Lung (tissue), 12 donors: ENCODE data around the gene ITFG1. TPM values are rescaled to one million over a fixed set of nuclear protein-coding genes. Genes with fewer than 3 reads are reported as not detected.

Source experiments
- ATAC-seq: fragments of 200-7000 bp; cut with Tn5 transposase; one replicate; pipeline ENCODE4 v1.9.1; 2020; ENCODE audit warnings: moderate number of reproducible peaks; ENCODE audit not compliant: insufficient read depth, low FRiP score
- DNase-seq, 3 donors: peaks; one replicate each; pipeline ENCODE4 v3.0.0-alpha.2; 2013 to 2017
- H3K27ac ChIP-seq, 2 donors: one replicate each; pipeline ENCODE4 v1.5.1; 2013; ENCODE audit warnings: mild to moderate bottlenecking in 2 of 2, moderate library complexity in 2 of 2, control low read depth in 1 of 2, inconsistent platforms in 1 of 2, low read depth in 1 of 2, low read length in 1 of 2
- H3K27me3 ChIP-seq, 3 donors: one replicate each; pipeline ENCODE4 v1.5.1; 2013; ENCODE audit warnings: low read length in 2 of 3; ENCODE audit not compliant: control insufficient read depth in 3 of 3, insufficient read depth in 3 of 3
- H3K36me3 ChIP-seq, 4 donors: one replicate each; pipeline ENCODE4 v1.5.1; 2013; ENCODE audit warnings: low read length in 4 of 4, mild to moderate bottlenecking in 1 of 4, moderate library complexity in 1 of 4; ENCODE audit not compliant: control insufficient read depth in 4 of 4, insufficient read depth in 4 of 4
- H3K4me1 ChIP-seq, 5 donors: one replicate each; pipeline ENCODE4 v1.5.1; 2013; ENCODE audit warnings: low read length in 5 of 5, mild to moderate bottlenecking in 2 of 5, moderate library complexity in 1 of 5; ENCODE audit not compliant: control insufficient read depth in 5 of 5, insufficient read depth in 5 of 5
- H3K4me3 ChIP-seq: one replicate; pipeline ENCODE4 v1.5.1; 2013; ENCODE audit warnings: mild to moderate bottlenecking, control low read depth, moderate library complexity
- H3K9ac ChIP-seq, 2 donors: one replicate each; pipeline ENCODE4 v1.5.1; 2013; ENCODE audit warnings: low read length in 2 of 2, control low read depth in 1 of 2; ENCODE audit not compliant: insufficient read depth in 1 of 2
- H3K9me3 ChIP-seq, 4 donors: one replicate each; pipeline ENCODE4 v1.5.1; 2013; ENCODE audit warnings: low read length in 3 of 4, mild to moderate bottlenecking in 1 of 4, moderate library complexity in 1 of 4; ENCODE audit not compliant: control insufficient read depth in 4 of 4, insufficient read depth in 3 of 4
- CTCF ChIP-seq: IDR thresholded peaks from 2 replicates; pipeline ENCODE4 v1.5.1; 2012; ENCODE audit warnings: mild to moderate bottlenecking; ENCODE audit errors: control extremely low read depth, extremely low read depth
- WGBS, 2 donors: extraction: QIAGEN DNeasy Blood & Tissue Kit; methylation state at CpG; one replicate each; pipeline ENCODE4 v1.1.7; 2013; 5-methylcytosine and 5-hydroxymethylcytosine counted together
- polyA plus RNA-seq, 2 donors: library from polyadenylated mRNA; stranded (reverse); fragments of 200-250 nt; gene quantifications; one replicate each; pipeline ENCODE4 v1.2.1, GENCODE V29; 2013
- total RNA-seq, 2 donors: library from RNA; depleted of rRNA in 1 of 2; stranded (reverse); fragments of >200 nt in 1 of 2; gene quantifications; one replicate each; pipeline ENCODE4 v1.2.1, GENCODE V29; 2014 to 2021
- donor health status: control.
- donor health status: control.
- donor health status: Bipolar disorder and iron deficiency.
- donor health status: healthy.
- donor health status: DM: yes; HTN: yes; CAD: no.

ITFG1 gene
- total and polyA plus RNA-seq, 4 donors, result 13.0 to 79.4 (median 40.2) TPM

DNA sequence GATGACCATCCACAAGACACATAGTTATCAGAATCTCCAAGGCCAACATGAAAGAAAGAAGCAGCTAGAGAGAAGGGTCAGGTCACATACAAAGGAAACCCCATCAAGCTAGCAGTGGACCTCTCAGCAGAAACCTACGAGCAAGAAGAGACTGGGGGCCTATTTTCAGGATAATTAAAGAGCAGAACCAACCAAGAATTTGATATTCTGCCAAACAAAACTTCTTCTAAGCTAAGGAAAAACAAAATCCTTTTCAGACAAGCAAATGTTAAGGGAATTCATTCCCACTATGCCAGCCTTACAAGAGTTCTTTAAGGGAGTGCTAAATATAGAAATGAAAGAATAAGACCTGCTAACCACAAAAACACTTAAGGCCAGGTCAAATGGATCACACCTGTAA, 47.8 kb downstream of the ITFG1 start:
- Histone ChIP-seq H3K9me3 (no peaks in the 10 kb centered on the region), H3K27me3 (no peaks in the 10 kb centered on the region), H3K4me1 (peaks cover 0 to 9% (median 0%) of the 10 kb centered on the region in 5 donors), H3K27ac (no peak overlapping the region), H3K9ac (no peak overlapping the region), H3K4me3 (no peak overlapping the region), H3K36me3 (peaks cover 0 to 5% (median 0%) of the 10 kb centered on the region in 4 donors)
- 66 to 92% methylated on average over 1 of the region's 1 CpG for WGBS, 2 donors
- DNase-seq (no peak), ATAC-seq (no peak)
- TF ChIP-seq CTCF, result no peak

DNA sequence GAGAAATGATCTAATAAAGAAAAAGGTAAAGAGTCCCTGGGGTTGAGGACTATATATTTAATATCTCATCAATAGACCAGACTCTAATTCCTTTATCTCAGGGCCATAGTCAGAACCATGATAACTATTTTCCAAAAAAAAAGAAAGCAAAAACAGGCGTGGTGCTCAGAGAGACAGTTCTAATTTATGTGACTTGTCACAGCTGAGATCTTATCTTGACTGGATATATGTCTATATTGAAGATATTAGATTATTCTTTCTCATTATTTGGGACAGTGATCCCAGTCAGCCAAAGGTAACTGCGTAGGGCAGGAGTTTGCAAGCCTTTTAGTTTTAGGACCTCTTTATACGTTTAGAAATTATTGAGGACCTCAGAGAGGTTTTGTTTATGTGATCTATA, 52.4 kb downstream of the ITFG1 start:
- no peaks in the 10 kb centered on the region for H3K27me3 ChIP-seq
- H3K9ac ChIP-seq, result no peak overlapping the region
- no peak overlapping the region for H3K4me3 ChIP-seq
- peaks cover 0 to 9% (median 0%) of the 10 kb centered on the region in 5 donors for H3K4me1 ChIP-seq
- ATAC-seq, result no peak
- 88 to 89% methylated on average over 3 of the region's 3 CpGs for WGBS, 2 donors
- H3K36me3 ChIP-seq, result peaks cover 0 to 4% (median 0%) of the 10 kb centered on the region in 4 donors
- no peak for DNase-seq
- H3K27ac ChIP-seq, result no peak overlapping the region
- TF ChIP-seq CTCF, result no peak
- H3K9me3 ChIP-seq, result no peaks in the 10 kb centered on the region

DNA sequence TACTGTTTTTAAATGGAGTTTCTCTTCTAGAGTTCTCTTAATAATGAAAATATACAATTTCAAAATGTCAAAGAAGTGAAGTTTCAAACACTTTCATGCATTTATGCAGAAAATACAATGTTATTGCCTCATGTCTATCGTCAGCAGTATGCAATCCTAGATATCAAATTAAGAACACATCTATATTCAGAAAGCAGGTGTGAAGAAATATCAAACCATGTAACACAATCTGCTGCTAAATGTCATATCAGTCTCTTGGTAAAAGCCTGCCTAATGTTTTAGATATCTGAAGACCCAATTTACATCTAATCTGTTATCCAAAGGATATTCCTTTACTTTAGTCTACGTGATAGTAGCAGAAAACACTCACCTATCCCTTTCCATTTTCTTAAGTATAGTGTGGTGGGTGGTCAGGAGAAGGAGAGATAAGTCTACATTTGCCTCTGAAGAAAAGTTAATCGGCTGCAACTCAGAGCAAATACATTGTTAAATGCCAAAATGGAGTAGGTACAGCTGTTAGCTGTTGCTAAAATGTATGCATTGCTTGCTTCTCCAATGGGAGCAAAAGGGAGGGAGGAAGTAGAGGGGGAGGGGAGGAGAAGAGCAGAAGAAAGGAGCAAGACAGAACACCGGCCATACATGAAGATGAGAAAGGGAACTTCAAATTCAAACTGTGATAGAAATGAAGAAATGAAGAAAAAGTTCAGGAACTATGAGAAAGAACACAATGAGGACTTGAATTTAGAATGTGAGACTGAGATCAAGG, 64.9 kb downstream of the ITFG1 start:
- Histone ChIP-seq H3K36me3 (no peaks in the 10 kb centered on the region), H3K9ac (no peak overlapping the region), H3K9me3 (no peaks in the 10 kb centered on the region), H3K27ac (no peak overlapping the region), H3K4me1 (peaks cover 0 to 5% (median under 1%) of the 10 kb centered on the region in 5 donors), H3K27me3 (no peaks in the 10 kb centered on the region), H3K4me3 (no peak overlapping the region)
- 74 to 85% methylated on average over 4 of the region's 4 CpGs for WGBS, 2 donors
- DNase-seq (peak in 2 of 3 donors; percentile 12 to 34), ATAC-seq (no peak)
- TF ChIP-seq CTCF, result no peak

DNA sequence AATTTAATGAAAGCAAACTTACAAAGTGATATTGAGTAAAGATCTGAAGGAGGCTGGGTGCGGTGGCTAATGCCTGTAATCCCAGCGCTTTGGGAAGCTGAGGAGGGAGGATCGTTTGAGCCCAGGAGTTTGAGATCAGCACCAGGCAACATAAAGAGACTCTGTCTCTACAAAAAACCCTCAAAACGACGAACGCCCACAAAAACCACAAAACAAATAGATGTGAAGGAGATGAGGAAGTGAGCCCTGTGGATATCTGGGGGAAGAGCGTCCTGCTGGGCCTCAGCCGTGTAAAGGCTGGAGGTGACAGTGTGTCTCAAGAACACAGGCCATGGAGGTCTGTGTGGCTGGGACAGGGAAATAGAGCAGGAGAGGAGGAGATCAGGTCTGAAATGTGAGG, 68.8 kb downstream of the ITFG1 start:
- DNase-seq (no peak), ATAC-seq (peak; percentile 47)
- no peak overlapping the region for H3K4me3 ChIP-seq
- H3K9me3 ChIP-seq, result no peaks in the 10 kb centered on the region
- no peaks in the 10 kb centered on the region for H3K27me3 ChIP-seq
- no peak for TF ChIP-seq CTCF
- H3K4me1 ChIP-seq, result peaks cover 0 to 3% (median 2%) of the 10 kb centered on the region in 5 donors
- H3K9ac ChIP-seq, result no peak overlapping the region
- H3K36me3 ChIP-seq, result no peaks in the 10 kb centered on the region
- no peak overlapping the region for H3K27ac ChIP-seq
- 18 to 43% methylated on average over 8 of the region's 8 CpGs for WGBS, 2 donors
